ENCODE results near the gene GPHB5. TPM values are rescaled to one million over a fixed set of nuclear protein-coding genes. Genes with fewer than 3 reads are reported as not detected.

The GPHB5 gene
- total RNA-seq, 1 experiment from 2014 or later = not detected

DNA sequence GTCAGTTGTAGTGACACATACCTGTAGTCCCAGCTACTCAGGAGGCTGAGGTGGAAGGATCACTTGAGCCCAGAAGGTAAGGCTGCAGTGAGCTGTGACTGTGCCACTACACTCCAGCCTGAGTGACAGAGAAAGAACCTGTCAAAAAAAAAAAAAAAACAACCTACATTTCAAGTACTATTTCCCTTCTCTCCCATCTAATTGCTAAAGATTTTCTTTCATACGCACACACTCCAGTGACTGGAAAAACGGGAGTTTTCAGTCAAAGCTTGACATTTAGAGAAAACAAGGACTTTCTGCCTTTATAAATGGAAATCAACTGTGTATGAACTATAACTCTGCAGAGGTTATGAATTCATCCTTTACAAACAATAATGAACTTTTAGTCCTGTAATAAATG, 25.9 kb downstream of the GPHB5 start:
- Mint-ChIP-seq H3K9me3 (ENCODE audit: low read depth, unreplicated experiment) (no peaks in the 10 kb centered on the region), H3K4me3 (ENCODE audit: low read depth, unreplicated experiment) (no peak overlapping the region), H3K4me1 (ENCODE audit: low read depth, unreplicated experiment) (no peaks in the 10 kb centered on the region), H3K27ac (ENCODE audit: unreplicated experiment) (no peak overlapping the region), H3K36me3 (ENCODE audit: insufficient read depth, unreplicated experiment) (no peaks in the 10 kb centered on the region), H3K27me3 (ENCODE audit: unreplicated experiment) (no peaks in the 10 kb centered on the region)
- CTCF ChIA-PET = interaction anchor here (0.7 kb wide), 1 partner anchor 10 kb away, joined by 3 read pairs; no protein-coding TSS in a partner anchor
- TF ChIP-seq, protein P1, sequence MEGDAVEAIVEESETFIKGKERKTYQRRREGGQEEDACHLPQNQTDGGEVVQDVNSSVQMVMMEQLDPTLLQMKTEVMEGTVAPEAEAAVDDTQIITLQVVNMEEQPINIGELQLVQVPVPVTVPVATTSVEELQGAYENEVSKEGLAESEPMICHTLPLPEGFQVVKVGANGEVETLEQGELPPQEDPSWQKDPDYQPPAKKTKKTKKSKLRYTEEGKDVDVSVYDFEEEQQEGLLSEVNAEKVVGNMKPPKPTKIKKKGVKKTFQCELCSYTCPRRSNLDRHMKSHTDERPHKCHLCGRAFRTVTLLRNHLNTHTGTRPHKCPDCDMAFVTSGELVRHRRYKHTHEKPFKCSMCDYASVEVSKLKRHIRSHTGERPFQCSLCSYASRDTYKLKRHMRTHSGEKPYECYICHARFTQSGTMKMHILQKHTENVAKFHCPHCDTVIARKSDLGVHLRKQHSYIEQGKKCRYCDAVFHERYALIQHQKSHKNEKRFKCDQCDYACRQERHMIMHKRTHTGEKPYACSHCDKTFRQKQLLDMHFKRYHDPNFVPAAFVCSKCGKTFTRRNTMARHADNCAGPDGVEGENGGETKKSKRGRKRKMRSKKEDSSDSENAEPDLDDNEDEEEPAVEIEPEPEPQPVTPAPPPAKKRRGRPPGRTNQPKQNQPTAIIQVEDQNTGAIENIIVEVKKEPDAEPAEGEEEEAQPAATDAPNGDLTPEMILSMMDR (IDR thresholded peaks at IDR 0.05; ENCODE audit: unreplicated experiment) = no peak
- BruUV-seq (replicated peaks) = no TSS peak
- no peak for DNase-seq
- intact Hi-C loops (cut with micrococcal nuclease; ENCODE audit: unreplicated experiment) = no loop called here

DNA sequence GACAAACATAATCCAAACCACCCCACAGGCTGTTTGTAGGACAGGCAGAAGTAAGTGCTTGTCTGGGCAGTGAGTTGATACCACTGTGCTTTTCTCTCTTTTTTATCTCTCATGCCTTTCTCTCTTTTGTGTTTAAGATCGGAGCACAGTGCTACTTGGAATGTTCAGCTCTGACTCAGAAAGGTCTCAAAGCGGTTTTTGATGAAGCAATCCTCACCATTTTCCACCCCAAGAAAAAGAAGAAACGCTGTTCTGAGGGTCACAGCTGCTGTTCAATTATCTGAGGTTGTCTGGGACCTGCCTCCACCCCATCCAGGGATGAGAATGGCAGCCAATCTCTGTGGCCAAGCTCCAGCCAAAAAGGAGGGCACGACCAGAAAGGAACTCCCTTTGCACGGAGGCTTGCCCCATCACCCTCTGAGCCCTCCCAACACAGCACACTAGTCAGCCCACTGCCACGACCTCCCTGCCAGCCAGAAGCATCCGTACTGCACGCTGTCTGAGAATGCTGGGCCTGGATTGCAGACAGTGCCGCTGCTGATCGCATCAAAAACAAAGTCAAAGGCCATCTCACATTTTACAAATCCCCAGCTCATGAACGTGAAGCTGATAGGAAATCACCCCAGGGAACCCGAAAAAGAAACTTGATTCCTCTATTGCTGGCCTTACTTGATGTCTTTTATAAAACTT, 27.8 kb downstream of the GPHB5 start:
- Mint-ChIP-seq H3K9me3 (ENCODE audit: low read depth, unreplicated experiment) (no peaks in the 10 kb centered on the region), H3K4me1 (ENCODE audit: low read depth, unreplicated experiment) (no peaks in the 10 kb centered on the region), H3K27ac (ENCODE audit: unreplicated experiment) (no peak overlapping the region), H3K27me3 (ENCODE audit: unreplicated experiment) (no peaks in the 10 kb centered on the region), H3K4me3 (ENCODE audit: low read depth, unreplicated experiment) (no peak overlapping the region), H3K36me3 (ENCODE audit: insufficient read depth, unreplicated experiment) (no peaks in the 10 kb centered on the region)
- TF ChIP-seq, protein P1 (IDR thresholded peaks at IDR 0.05; ENCODE audit: unreplicated experiment) = no peak
- no peak for DNase-seq
- CTCF ChIA-PET = no interaction called here
- intact Hi-C loops (cut with micrococcal nuclease; ENCODE audit: unreplicated experiment) = no loop called here
- BruUV-seq (replicated peaks) = no TSS peak

DNA sequence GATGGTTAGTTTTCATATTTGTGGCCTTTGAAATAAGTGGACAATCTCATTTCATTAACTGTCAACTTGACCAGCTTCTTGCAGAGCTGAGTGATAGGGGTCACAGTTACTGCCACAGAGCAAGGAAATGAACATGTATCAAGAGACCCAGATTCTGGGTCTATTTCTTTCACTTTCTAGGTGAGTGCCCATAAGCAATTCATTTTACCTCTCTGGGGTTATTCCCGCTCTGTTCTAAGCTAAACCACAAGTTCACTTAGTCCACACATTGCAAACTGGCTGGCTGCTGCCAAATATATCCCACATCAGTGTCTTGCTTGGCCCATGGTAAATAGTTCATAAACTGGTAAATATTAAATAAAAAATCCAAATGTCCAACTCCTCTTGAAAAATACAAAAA, 29.9 kb downstream of the GPHB5 start:
- H3K27me3 Mint-ChIP-seq (ENCODE audit: unreplicated experiment) = no peaks in the 10 kb centered on the region
- H3K9me3 Mint-ChIP-seq (ENCODE audit: low read depth, unreplicated experiment) = no peaks in the 10 kb centered on the region
- CTCF ChIA-PET = no interaction called here
- no peak for DNase-seq
- BruUV-seq (replicated peaks) = no TSS peak
- no peak overlapping the region for H3K27ac Mint-ChIP-seq (ENCODE audit: unreplicated experiment)
- no peak overlapping the region for H3K4me3 Mint-ChIP-seq (ENCODE audit: low read depth, unreplicated experiment)
- no peaks in the 10 kb centered on the region for H3K4me1 Mint-ChIP-seq (ENCODE audit: low read depth, unreplicated experiment)
- TF ChIP-seq, protein P1 (IDR thresholded peaks at IDR 0.05; ENCODE audit: unreplicated experiment) = no peak
- no peaks in the 10 kb centered on the region for H3K36me3 Mint-ChIP-seq (ENCODE audit: insufficient read depth, unreplicated experiment)
- intact Hi-C loops (cut with micrococcal nuclease; ENCODE audit: unreplicated experiment) = no loop called here

DNA sequence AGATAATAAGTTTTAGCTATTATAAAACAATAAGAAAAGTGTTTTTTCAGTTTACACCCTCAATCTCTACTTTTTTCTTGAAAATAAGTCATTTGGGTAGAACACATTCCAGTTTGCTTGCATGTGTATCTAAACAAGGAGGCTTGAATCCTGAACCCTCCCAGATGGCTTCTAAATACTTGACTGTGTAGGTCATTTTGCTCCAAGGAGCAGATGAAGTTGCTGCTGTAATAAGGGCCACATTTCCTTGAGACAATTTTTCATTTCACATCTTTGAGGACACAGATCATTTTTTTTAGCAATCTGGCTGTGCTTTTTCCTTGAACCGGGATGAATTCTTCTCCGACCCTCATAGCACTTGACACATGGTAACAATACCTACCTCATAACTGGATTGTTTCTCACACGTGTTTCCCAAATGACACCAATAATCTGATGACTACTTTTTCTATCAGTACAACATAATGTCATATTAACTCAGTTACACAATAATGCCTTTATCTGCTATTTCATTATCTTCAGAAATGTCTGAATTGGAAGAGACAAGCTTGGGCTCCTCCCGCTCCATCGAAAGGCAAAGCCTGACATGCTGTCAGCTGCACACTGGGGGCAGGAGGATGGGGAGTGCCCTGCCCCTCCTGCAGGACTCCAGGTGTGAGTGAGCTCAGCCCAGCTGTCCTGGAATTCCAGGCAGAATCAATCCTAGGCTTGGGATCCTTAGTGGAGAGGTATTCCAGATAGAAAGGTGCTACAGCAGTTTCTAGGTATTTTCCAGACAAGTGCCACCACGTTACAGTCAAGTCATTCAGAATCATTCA, 30.9 kb downstream of the GPHB5 start:
- H3K36me3 Mint-ChIP-seq (ENCODE audit: insufficient read depth, unreplicated experiment) = no peaks in the 10 kb centered on the region
- TF ChIP-seq, protein P1 (IDR thresholded peaks at IDR 0.05; ENCODE audit: unreplicated experiment) = no peak
- H3K27ac Mint-ChIP-seq (ENCODE audit: unreplicated experiment) = no peak overlapping the region
- H3K4me3 Mint-ChIP-seq (ENCODE audit: low read depth, unreplicated experiment) = no peak overlapping the region
- H3K27me3 Mint-ChIP-seq (ENCODE audit: unreplicated experiment) = no peaks in the 10 kb centered on the region
- H3K4me1 Mint-ChIP-seq (ENCODE audit: low read depth, unreplicated experiment) = no peaks in the 10 kb centered on the region
- no peak for DNase-seq
- CTCF ChIA-PET = no interaction called here
- no TSS peak for BruUV-seq (replicated peaks)
- no peaks in the 10 kb centered on the region for H3K9me3 Mint-ChIP-seq (ENCODE audit: low read depth, unreplicated experiment)
- intact Hi-C loops (cut with micrococcal nuclease; ENCODE audit: unreplicated experiment) = no loop called here

All from Calu3 (cell line).